Activated T-cell treated with anti-CD3 and anti-CD28 coated beads, Interleukin-2, amount 50 U/mL, for 24 hours (primary cell): ENCODE measurements around the gene PSEN1.
"Not testable (repeated sequence)": the region's sequence is repeated elsewhere in the genome, so short reads cannot be mapped to it uniquely, and the experiment has no call there.

Experiments used
- DNase-seq: peaks from one replicate; pipeline ENCODE4 v3.0.0-alpha.2; 2020
- H3K27ac Mint-ChIP-seq: 2 replicates; pipeline ENCODE4 v1.8.0; 2020; ENCODE audit warnings: mild to moderate bottlenecking, mixed read lengths
- H3K27me3 Mint-ChIP-seq: 2 replicates; pipeline ENCODE4 v1.8.0; 2020; ENCODE audit warnings: mixed read lengths
- H3K36me3 Mint-ChIP-seq: 2 replicates; pipeline ENCODE4 v1.8.0; 2020; ENCODE audit warnings: low read depth, mixed read lengths
- H3K4me1 Mint-ChIP-seq: 2 replicates; pipeline ENCODE4 v1.8.0; 2020; ENCODE audit warnings: low read depth, mixed read lengths
- H3K4me3 Mint-ChIP-seq: 2 replicates; pipeline ENCODE4 v1.8.0; 2020; ENCODE audit warnings: mild to moderate bottlenecking, moderate library complexity, mixed read lengths
- H3K9me3 Mint-ChIP-seq: 2 replicates; pipeline ENCODE4 v1.8.0; 2020; ENCODE audit warnings: mixed read lengths

Gene PSEN1

GRCh38 chr14:73142216-73142615 is 5.9 kb downstream of the PSEN1 start:
- Mint-ChIP-seq H3K27me3 (no peaks in the 10 kb centered on the region), H3K27ac (peak overlapping the region; percentile 50), H3K4me3 (no peak overlapping the region), H3K36me3 (peaks cover 6% of the 10 kb centered on the region), H3K9me3 (no peaks in the 10 kb centered on the region), H3K4me1 (peaks cover 48% of the 10 kb centered on the region)
- no peak for DNase-seq

GRCh38 chr14:73143003-73143402 is 6.7 kb downstream of the PSEN1 start:
- DNase-seq = no peak
- Mint-ChIP-seq H3K36me3 (peaks cover 10% of the 10 kb centered on the region), H3K4me3 (no peak overlapping the region), H3K9me3 (no peaks in the 10 kb centered on the region), H3K27me3 (no peaks in the 10 kb centered on the region), H3K27ac (no peak overlapping the region), H3K4me1 (peaks cover 41% of the 10 kb centered on the region)

GRCh38 chr14:73143617-73144016 is 7.3 kb downstream of the PSEN1 start:
- H3K36me3 Mint-ChIP-seq = peaks cover 16% of the 10 kb centered on the region
- H3K9me3 Mint-ChIP-seq = no peaks in the 10 kb centered on the region
- H3K27me3 Mint-ChIP-seq = no peaks in the 10 kb centered on the region
- DNase-seq = no peak
- peaks cover 41% of the 10 kb centered on the region for H3K4me1 Mint-ChIP-seq
- H3K27ac Mint-ChIP-seq = peak overlapping the region; percentile 2
- H3K4me3 Mint-ChIP-seq = no peak overlapping the region

- H3K4me3 Mint-ChIP-seq = no peak overlapping the region
- peaks cover 32% of the 10 kb centered on the region for H3K36me3 Mint-ChIP-seq
- DNase-seq = no peak
- H3K27me3 Mint-ChIP-seq = no peaks in the 10 kb centered on the region
- H3K27ac Mint-ChIP-seq = no peak overlapping the region
- H3K9me3 Mint-ChIP-seq = no peaks in the 10 kb centered on the region
- H3K4me1 Mint-ChIP-seq = peaks cover 39% of the 10 kb centered on the region
Measured at GRCh38 chr14:73145371-73145770, 9.1 kb downstream of the PSEN1 start.

GRCh38 chr14:73146111-73146510 is 9.8 kb downstream of the PSEN1 start:
- Mint-ChIP-seq H3K36me3 (peaks cover 32% of the 10 kb centered on the region), H3K27me3 (no peaks in the 10 kb centered on the region), H3K27ac (peak overlapping the region; percentile 2), H3K4me3 (no peak overlapping the region), H3K4me1 (peaks cover 32% of the 10 kb centered on the region), H3K9me3 (no peaks in the 10 kb centered on the region)
- no peak for DNase-seq

- Mint-ChIP-seq H3K4me3 (no peak overlapping the region), H3K4me1 (peaks cover 13% of the 10 kb centered on the region), H3K27me3 (no peaks in the 10 kb centered on the region), H3K27ac (no peak overlapping the region), H3K9me3 (no peaks in the 10 kb centered on the region), H3K36me3 (peaks cover 58% of the 10 kb centered on the region)
- DNase-seq = no peak
Measured at GRCh38 chr14:73149753-73150152, 13.4 kb downstream of the PSEN1 start.

GRCh38 chr14:73153272-73153671 is 17.0 kb downstream of the PSEN1 start:
- H3K9me3 Mint-ChIP-seq = no peaks in the 10 kb centered on the region
- H3K4me1 Mint-ChIP-seq = no peaks in the 10 kb centered on the region
- peak overlapping the region; percentile 18 for H3K27ac Mint-ChIP-seq
- peaks cover 73% of the 10 kb centered on the region for H3K36me3 Mint-ChIP-seq
- no peak overlapping the region for H3K4me3 Mint-ChIP-seq
- no peaks in the 10 kb centered on the region for H3K27me3 Mint-ChIP-seq
- no peak for DNase-seq

- Mint-ChIP-seq H3K27me3 (no peaks in the 10 kb centered on the region), H3K27ac (peak overlapping the region; percentile 33), H3K4me3 (no peak overlapping the region), H3K4me1 (peaks cover 5% of the 10 kb centered on the region), H3K9me3 (no peaks in the 10 kb centered on the region), H3K36me3 (peaks cover 74% of the 10 kb centered on the region)
- DNase-seq = no peak
Measured at GRCh38 chr14:73162251-73162650, 25.9 kb downstream of the PSEN1 start.

- H3K27ac Mint-ChIP-seq = no peak overlapping the region
- H3K36me3 Mint-ChIP-seq = peaks cover 73% of the 10 kb centered on the region
- no peaks in the 10 kb centered on the region for H3K9me3 Mint-ChIP-seq
- DNase-seq = no peak
- H3K4me1 Mint-ChIP-seq = no peaks in the 10 kb centered on the region
- H3K4me3 Mint-ChIP-seq = no peak overlapping the region
- no peaks in the 10 kb centered on the region for H3K27me3 Mint-ChIP-seq
Measured at GRCh38 chr14:73166399-73166798, 30.1 kb downstream of the PSEN1 start.

GRCh38 chr14:73167727-73168126 is 31.4 kb downstream of the PSEN1 start:
- Mint-ChIP-seq H3K4me1 (no peaks in the 10 kb centered on the region), H3K27ac (no peak overlapping the region), H3K4me3 (no peak overlapping the region), H3K27me3 (no peaks in the 10 kb centered on the region), H3K36me3 (peaks cover 77% of the 10 kb centered on the region), H3K9me3 (no peaks in the 10 kb centered on the region)
- no peak for DNase-seq

- Mint-ChIP-seq H3K36me3 (peaks cover 77% of the 10 kb centered on the region), H3K27ac (no peak overlapping the region), H3K4me1 (peaks cover 3% of the 10 kb centered on the region), H3K9me3 (no peaks in the 10 kb centered on the region), H3K4me3 (no peak overlapping the region), H3K27me3 (no peaks in the 10 kb centered on the region)
- DNase-seq = no peak
Measured at GRCh38 chr14:73168274-73168673, 32.0 kb downstream of the PSEN1 start.

GRCh38 chr14:73168691-73169090 is 32.4 kb downstream of the PSEN1 start:
- Mint-ChIP-seq H3K4me3 (no peak overlapping the region), H3K27ac (no peak overlapping the region), H3K4me1 (peaks cover 3% of the 10 kb centered on the region), H3K27me3 (no peaks in the 10 kb centered on the region), H3K9me3 (no peaks in the 10 kb centered on the region), H3K36me3 (peaks cover 77% of the 10 kb centered on the region)
- no peak for DNase-seq

- H3K27me3 Mint-ChIP-seq, H3K4me3 Mint-ChIP-seq, H3K4me1 Mint-ChIP-seq, H3K27ac Mint-ChIP-seq, DNase-seq, H3K9me3 Mint-ChIP-seq: not testable (repeated sequence)
- H3K36me3 Mint-ChIP-seq = peaks cover 80% of the 10 kb centered on the region
Measured at GRCh38 chr14:73169855-73170254, 33.5 kb downstream of the PSEN1 start.

- Mint-ChIP-seq H3K27ac (no peak overlapping the region), H3K36me3 (peaks cover 89% of the 10 kb centered on the region), H3K9me3 (no peaks in the 10 kb centered on the region), H3K27me3 (no peaks in the 10 kb centered on the region), H3K4me3 (no peak overlapping the region), H3K4me1 (peaks cover 3% of the 10 kb centered on the region)
- no peak for DNase-seq
Measured at GRCh38 chr14:73170686-73171085, 34.4 kb downstream of the PSEN1 start.

- Mint-ChIP-seq H3K36me3 (peaks cover 94% of the 10 kb centered on the region), H3K9me3 (no peaks in the 10 kb centered on the region), H3K4me3 (no peak overlapping the region), H3K4me1 (peaks cover 3% of the 10 kb centered on the region), H3K27ac (no peak overlapping the region), H3K27me3 (no peaks in the 10 kb centered on the region)
- DNase-seq = no peak
Measured at GRCh38 chr14:73172500-73172899, 36.2 kb downstream of the PSEN1 start.

GRCh38 chr14:73173092-73173735 is 36.9 kb downstream of the PSEN1 start:
- Mint-ChIP-seq H3K9me3 (no peaks in the 10 kb centered on the region), H3K27me3 (no peaks in the 10 kb centered on the region), H3K27ac (peak overlapping the region; percentile 8), H3K4me3 (no peak overlapping the region), H3K4me1 (peaks cover 3% of the 10 kb centered on the region), H3K36me3 (peaks cover 92% of the 10 kb centered on the region)
- DNase-seq = no peak
